Pons (tissue), 1 donor: ENCODE data around the gene RGS11.
"Not testable (repeated sequence)": the region's sequence is repeated elsewhere in the genome, so short reads cannot be mapped to it uniquely, and the experiment has no call there.

Experiments used
- DNase-seq: peaks from one replicate; pipeline ENCODE4 v3.0.0-alpha.2; 2016; ENCODE audit warnings: low spot score

The RGS11 gene

GRCh38 chr16:263182-263774 is 12.5 kb downstream of the RGS11 start:
- DNase-seq: no peak

- DNase-seq: no peak
Measured at GRCh38 chr16:262121-262745, 13.5 kb downstream of the RGS11 start.

GRCh38 chr16:261031-261691 is 14.6 kb downstream of the RGS11 start:
- no peak for DNase-seq

GRCh38 chr16:260326-260725 is 15.4 kb downstream of the RGS11 start:
- no peak for DNase-seq

GRCh38 chr16:259814-260253 is 15.9 kb downstream of the RGS11 start:
- no peak for DNase-seq

GRCh38 chr16:259226-259625 is 16.5 kb downstream of the RGS11 start:
- no peak for DNase-seq

- not testable (repeated sequence) for DNase-seq
Measured at GRCh38 chr16:258091-258490, 17.7 kb downstream of the RGS11 start.

GRCh38 chr16:255183-255582 is 20.6 kb downstream of the RGS11 start:
- DNase-seq: no peak

GRCh38 chr16:254461-254860 is 21.3 kb downstream of the RGS11 start:
- DNase-seq: no peak

GRCh38 chr16:253833-254232 is 21.9 kb downstream of the RGS11 start:
- DNase-seq: no peak

- DNase-seq: no peak
Measured at GRCh38 chr16:252366-253337, 23.1 kb downstream of the RGS11 start.

GRCh38 chr16:249431-249830 is 26.3 kb downstream of the RGS11 start:
- DNase-seq: no peak

- DNase-seq: no peak
Measured at GRCh38 chr16:247027-247426, 28.7 kb downstream of the RGS11 start.

- DNase-seq: no peak
Measured at GRCh38 chr16:245105-245504, 30.6 kb downstream of the RGS11 start.

GRCh38 chr16:243348-243747 is 32.4 kb downstream of the RGS11 start:
- no peak for DNase-seq

- DNase-seq: no peak
Measured at GRCh38 chr16:242281-242680, 33.5 kb downstream of the RGS11 start.

- no peak for DNase-seq
Measured at GRCh38 chr16:240559-240958, 35.2 kb downstream of the RGS11 start.

- peak; percentile 91 for DNase-seq
Measured at GRCh38 chr16:239948-240277, 35.8 kb downstream of the RGS11 start.

GRCh38 chr16:234468-235305 is 41.1 kb downstream of the RGS11 start, which contains the start of gene FAM234A:
FAM234A (plus strand) TSS chr16:234821; CDS start chr16:254414, 19,593 bp downstream.
- DNase-seq: peak; percentile 93

GRCh38 chr16:230949-231348 is 44.8 kb downstream of the RGS11 start:
- no peak for DNase-seq

- DNase-seq: not testable (repeated sequence)
Measured at GRCh38 chr16:230351-230750, 45.4 kb downstream of the RGS11 start.
